ENCODE results near the gene FBXL4.

The FBXL4 gene

DNA sequence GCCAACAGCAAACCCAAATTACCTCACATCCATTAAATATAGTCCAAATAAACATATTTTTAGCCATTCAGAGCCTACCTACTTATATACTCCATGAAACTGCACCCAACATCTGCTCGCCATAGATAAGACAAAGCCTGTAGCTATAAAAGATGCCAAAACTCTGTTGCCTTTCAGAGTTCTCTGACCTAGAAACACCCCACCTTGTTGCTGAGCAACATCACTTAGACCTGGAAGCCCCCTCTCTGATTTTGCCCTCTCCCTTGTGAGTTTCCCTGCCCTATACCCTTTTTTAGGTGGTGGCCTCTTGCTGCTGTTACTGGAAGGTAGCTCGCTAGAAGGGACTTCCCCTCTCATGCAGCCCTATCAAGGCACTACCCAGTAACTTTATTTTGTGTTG, 27.7 kb upstream of the FBXL4 start:
- TF ChIP-seq ZNF70 (CRISPR knock-in tag; IDR thresholded peaks at IDR 0.05), result no peak
- no peak for TF ChIP-seq ARNTL (CRISPR knock-in tag; IDR thresholded peaks at IDR 0.05; ENCODE audit: borderline replicate concordance, low read depth)
- TF ChIP-seq, protein P1, sequence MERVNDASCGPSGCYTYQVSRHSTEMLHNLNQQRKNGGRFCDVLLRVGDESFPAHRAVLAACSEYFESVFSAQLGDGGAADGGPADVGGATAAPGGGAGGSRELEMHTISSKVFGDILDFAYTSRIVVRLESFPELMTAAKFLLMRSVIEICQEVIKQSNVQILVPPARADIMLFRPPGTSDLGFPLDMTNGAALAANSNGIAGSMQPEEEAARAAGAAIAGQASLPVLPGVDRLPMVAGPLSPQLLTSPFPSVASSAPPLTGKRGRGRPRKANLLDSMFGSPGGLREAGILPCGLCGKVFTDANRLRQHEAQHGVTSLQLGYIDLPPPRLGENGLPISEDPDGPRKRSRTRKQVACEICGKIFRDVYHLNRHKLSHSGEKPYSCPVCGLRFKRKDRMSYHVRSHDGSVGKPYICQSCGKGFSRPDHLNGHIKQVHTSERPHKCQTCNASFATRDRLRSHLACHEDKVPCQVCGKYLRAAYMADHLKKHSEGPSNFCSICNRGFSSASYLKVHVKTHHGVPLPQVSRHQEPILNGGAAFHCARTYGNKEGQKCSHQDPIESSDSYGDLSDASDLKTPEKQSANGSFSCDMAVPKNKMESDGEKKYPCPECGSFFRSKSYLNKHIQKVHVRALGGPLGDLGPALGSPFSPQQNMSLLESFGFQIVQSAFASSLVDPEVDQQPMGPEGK (CRISPR knock-in tag; IDR thresholded peaks at IDR 0.05; ENCODE audit: borderline replicate concordance), result no peak
- TF ChIP-seq ZNF8 (CRISPR knock-in tag; IDR thresholded peaks at IDR 0.05), result no peak
- TF ChIP-seq ZFP3 (CRISPR knock-in tag; IDR thresholded peaks at IDR 0.05), result no peak
- TF ChIP-seq, protein P2, sequence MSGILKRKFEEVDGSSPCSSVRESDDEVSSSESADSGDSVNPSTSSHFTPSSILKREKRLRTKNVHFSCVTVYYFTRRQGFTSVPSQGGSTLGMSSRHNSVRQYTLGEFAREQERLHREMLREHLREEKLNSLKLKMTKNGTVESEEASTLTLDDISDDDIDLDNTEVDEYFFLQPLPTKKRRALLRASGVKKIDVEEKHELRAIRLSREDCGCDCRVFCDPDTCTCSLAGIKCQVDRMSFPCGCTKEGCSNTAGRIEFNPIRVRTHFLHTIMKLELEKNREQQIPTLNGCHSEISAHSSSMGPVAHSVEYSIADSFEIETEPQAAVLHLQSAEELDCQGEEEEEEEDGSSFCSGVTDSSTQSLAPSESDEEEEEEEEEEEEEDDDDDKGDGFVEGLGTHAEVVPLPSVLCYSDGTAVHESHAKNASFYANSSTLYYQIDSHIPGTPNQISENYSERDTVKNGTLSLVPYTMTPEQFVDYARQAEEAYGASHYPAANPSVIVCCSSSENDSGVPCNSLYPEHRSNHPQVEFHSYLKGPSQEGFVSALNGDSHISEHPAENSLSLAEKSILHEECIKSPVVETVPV (CRISPR knock-in tag; IDR thresholded peaks at IDR 0.05), result no peak
- no peak for TF ChIP-seq GLIS3 (CRISPR knock-in tag; IDR thresholded peaks at IDR 0.05)
- no peak for TF ChIP-seq BACH2 (CRISPR knock-in tag; IDR thresholded peaks at IDR 0.05; ENCODE audit: borderline replicate concordance)
- TF ChIP-seq ESRRG (CRISPR knock-in tag; IDR thresholded peaks at IDR 0.05), result no peak
- TF ChIP-seq ZC3H10 (CRISPR knock-in tag; IDR thresholded peaks at IDR 0.05), result no peak
- TF ChIP-seq TOX (CRISPR knock-in tag; IDR thresholded peaks at IDR 0.05; ENCODE audit: borderline replicate concordance), result no peak
- TF ChIP-seq OSR1 (CRISPR knock-in tag; IDR thresholded peaks at IDR 0.05), result no peak
- TF ChIP-seq, protein P3, sequence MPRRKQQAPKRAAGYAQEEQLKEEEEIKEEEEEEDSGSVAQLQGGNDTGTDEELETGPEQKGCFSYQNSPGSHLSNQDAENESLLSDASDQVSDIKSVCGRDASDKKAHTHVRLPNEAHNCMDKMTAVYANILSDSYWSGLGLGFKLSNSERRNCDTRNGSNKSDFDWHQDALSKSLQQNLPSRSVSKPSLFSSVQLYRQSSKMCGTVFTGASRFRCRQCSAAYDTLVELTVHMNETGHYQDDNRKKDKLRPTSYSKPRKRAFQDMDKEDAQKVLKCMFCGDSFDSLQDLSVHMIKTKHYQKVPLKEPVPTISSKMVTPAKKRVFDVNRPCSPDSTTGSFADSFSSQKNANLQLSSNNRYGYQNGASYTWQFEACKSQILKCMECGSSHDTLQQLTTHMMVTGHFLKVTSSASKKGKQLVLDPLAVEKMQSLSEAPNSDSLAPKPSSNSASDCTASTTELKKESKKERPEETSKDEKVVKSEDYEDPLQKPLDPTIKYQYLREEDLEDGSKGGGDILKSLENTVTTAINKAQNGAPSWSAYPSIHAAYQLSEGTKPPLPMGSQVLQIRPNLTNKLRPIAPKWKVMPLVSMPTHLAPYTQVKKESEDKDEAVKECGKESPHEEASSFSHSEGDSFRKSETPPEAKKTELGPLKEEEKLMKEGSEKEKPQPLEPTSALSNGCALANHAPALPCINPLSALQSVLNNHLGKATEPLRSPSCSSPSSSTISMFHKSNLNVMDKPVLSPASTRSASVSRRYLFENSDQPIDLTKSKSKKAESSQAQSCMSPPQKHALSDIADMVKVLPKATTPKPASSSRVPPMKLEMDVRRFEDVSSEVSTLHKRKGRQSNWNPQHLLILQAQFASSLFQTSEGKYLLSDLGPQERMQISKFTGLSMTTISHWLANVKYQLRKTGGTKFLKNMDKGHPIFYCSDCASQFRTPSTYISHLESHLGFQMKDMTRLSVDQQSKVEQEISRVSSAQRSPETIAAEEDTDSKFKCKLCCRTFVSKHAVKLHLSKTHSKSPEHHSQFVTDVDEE (CRISPR knock-in tag; IDR thresholded peaks at IDR 0.05), result no peak
- no peak for TF ChIP-seq RARB (CRISPR knock-in tag; IDR thresholded peaks at IDR 0.05)
- ATAC-seq, result no peak

DNA sequence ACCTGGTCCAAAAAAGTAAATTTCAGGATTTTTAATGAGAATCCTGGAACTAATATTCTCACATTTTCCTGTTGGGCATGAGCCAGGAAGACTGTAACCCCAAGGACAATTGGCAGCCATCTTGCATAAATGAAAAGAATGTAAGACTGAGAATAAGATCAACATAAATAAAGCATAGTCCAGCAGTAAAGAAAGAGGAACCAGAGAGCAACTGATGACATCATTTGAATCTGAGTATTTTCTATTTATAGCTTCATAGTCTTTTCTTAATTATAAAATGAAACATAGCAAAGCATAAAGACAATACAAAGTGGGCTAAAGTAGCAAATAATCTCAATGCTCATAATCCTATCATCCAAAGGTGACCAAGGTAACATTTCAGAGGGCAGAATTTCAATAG, 26.6 kb upstream of the FBXL4 start:
- no peak for ATAC-seq
- TF ChIP-seq, protein P4, sequence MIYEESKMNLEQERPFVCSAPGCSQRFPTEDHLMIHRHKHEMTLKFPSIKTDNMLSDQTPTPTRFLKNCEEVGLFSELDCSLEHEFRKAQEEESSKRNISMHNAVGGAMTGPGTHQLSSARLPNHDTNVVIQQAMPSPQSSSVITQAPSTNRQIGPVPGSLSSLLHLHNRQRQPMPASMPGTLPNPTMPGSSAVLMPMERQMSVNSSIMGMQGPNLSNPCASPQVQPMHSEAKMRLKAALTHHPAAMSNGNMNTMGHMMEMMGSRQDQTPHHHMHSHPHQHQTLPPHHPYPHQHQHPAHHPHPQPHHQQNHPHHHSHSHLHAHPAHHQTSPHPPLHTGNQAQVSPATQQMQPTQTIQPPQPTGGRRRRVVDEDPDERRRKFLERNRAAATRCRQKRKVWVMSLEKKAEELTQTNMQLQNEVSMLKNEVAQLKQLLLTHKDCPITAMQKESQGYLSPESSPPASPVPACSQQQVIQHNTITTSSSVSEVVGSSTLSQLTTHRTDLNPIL (CRISPR knock-in tag; IDR thresholded peaks at IDR 0.05; ENCODE audit: low read depth), result no peak
- TF ChIP-seq ZFP30 (CRISPR knock-in tag; IDR thresholded peaks at IDR 0.05), result no peak
- no peak for TF ChIP-seq ZC3H10 (CRISPR knock-in tag; IDR thresholded peaks at IDR 0.05)

DNA sequence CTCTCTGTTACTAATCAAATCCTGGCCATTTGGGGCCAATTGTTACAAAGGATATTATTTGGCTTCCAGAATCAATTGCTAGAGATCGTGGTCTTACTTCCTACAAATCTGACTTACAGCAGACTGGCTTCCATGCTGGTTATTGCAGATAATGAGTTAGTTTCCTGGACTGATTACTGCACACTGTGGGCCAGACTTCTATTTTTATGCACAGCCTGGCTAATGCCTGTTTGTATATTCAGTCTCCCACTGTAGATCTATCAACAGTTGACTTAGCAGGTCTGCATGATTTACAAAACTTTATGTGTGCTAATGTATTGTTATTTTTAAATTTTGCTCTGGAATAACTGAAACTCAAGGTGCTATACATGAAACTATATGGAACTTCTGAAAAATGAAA, 25.8 kb upstream of the FBXL4 start:
- ATAC-seq, result no peak
- TF ChIP-seq TOX (CRISPR knock-in tag; IDR thresholded peaks at IDR 0.05; ENCODE audit: borderline replicate concordance) (no peak), CSDC2 (CRISPR knock-in tag; IDR thresholded peaks at IDR 0.05) (no peak), ZNF565 (CRISPR knock-in tag; conservative IDR thresholded peaks at IDR 0.05; ENCODE audit: low read depth) (no peak), TCF4 (CRISPR knock-in tag; IDR thresholded peaks at IDR 0.05; ENCODE audit: borderline replicate concordance) (no peak), BACH2 (CRISPR knock-in tag; IDR thresholded peaks at IDR 0.05; ENCODE audit: borderline replicate concordance) (no peak)
- TF ChIP-seq, protein P2 (CRISPR knock-in tag; IDR thresholded peaks at IDR 0.05), result no peak

DNA sequence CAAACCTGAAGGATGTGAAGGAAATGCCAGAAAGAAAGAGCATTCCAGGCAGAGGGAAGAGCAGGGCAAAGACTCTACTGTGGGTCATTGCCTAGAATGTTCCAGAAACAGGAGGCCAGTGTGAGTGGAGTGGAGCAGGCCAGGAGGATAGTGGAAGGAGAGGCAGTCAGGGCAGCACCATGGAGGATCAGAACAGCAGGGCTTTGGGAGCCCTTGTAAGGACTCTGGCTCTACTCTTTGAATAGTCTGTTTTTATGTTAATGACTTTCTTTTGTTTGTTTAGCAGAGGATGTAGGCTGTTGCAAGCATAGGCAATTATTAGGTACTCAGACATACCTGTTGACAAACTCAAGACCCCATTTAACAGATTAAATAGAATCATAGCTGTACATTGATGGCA, 23.6 kb upstream of the FBXL4 start:
- no peak for ATAC-seq
- TF ChIP-seq, protein P3 (CRISPR knock-in tag; IDR thresholded peaks at IDR 0.05), result no peak
- no peak for TF ChIP-seq ZNF8 (CRISPR knock-in tag; IDR thresholded peaks at IDR 0.05)
- no peak for TF ChIP-seq ESRRG (CRISPR knock-in tag; IDR thresholded peaks at IDR 0.05)
- TF ChIP-seq ZC3H10 (CRISPR knock-in tag; IDR thresholded peaks at IDR 0.05), result no peak
- no peak for TF ChIP-seq OSR1 (CRISPR knock-in tag; IDR thresholded peaks at IDR 0.05)
- TF ChIP-seq, protein P5, sequence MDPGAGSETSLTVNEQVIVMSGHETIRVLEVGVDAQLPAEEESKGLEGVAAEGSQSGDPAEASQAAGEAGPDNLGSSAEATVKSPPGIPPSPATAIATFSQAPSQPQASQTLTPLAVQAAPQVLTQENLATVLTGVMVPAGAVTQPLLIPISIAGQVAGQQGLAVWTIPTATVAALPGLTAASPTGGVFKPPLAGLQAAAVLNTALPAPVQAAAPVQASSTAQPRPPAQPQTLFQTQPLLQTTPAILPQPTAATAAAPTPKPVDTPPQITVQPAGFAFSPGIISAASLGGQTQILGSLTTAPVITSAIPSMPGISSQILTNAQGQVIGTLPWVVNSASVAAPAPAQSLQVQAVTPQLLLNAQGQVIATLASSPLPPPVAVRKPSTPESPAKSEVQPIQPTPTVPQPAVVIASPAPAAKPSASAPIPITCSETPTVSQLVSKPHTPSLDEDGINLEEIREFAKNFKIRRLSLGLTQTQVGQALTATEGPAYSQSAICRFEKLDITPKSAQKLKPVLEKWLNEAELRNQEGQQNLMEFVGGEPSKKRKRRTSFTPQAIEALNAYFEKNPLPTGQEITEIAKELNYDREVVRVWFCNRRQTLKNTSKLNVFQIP (CRISPR knock-in tag; IDR thresholded peaks at IDR 0.05; ENCODE audit: borderline replicate concordance, low read depth), result no peak
- TF ChIP-seq CSDC2 (CRISPR knock-in tag; IDR thresholded peaks at IDR 0.05), result no peak
- TF ChIP-seq, protein P1 (CRISPR knock-in tag; IDR thresholded peaks at IDR 0.05; ENCODE audit: borderline replicate concordance), result no peak
